GM12892 (cell line): ENCODE measurements around the gene MED25.

Experiments
- POLR2A ChIP-seq: IDR thresholded peaks from 2 replicates; pipeline ENCODE4 v1.6.1; 2011; ENCODE audit warnings: low read depth, low read length, control low read depth
- POLR2AphosphoS5 ChIP-seq: IDR thresholded peaks from 2 replicates; pipeline ENCODE4 v1.6.1; 2011; ENCODE audit warnings: low read depth, low read length, control low read depth
- TAF1 ChIP-seq: IDR thresholded peaks from 2 replicates; pipeline ENCODE4 v1.6.1; 2011; ENCODE audit warnings: low read depth, mild to moderate bottlenecking, control low read depth, low read length, borderline replicate concordance

DNA sequence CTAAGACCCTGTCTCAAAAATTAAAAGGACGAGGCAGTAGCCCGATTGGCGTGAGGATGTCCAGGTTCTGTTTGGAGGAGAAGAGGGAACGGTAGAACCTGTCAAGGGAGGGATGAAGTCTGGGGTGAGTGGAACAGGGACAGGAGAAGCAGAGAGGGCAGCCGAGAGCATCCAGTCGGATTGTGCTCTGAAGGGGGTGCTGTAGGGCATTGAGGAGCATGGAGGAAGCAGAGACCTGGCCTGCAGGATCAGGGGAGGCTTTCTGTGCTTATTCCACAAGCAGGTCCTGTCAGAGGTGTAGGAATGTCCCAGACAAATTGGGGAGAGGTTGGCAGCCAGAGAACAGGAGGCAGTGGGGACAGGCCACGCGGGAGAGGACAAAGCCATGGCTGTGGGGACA is 37.2 kb upstream of the MED25 start:
- no peak for TF ChIP-seq POLR2AphosphoS5
- TF ChIP-seq POLR2A, result no peak
- no peak for TF ChIP-seq TAF1
